ENCODE results near the gene ITGB1BP1. TPM values are rescaled to one million over a fixed set of nuclear protein-coding genes. Genes with fewer than 3 reads are reported as not detected.
"Not testable (repeated sequence)": the region's sequence is repeated elsewhere in the genome, so short reads cannot be mapped to it uniquely, and the experiment has no call there.

Gene ITGB1BP1
- total RNA-seq, 4 donors from 2014 or later: 22.8 to 46.2 (median 29.2) TPM

- Histone ChIP-seq H3K4me3 (no peak overlapping the region), H3K4me1 (no peaks in the 10 kb centered on the region), H3K27ac (no peak overlapping the region), H3K27me3 (no peaks in the 10 kb centered on the region), H3K36me3 (peaks cover 0 to 34% (median 0%) of the 10 kb centered on the region in 3 donors), H3K9me3 (no peaks in the 10 kb centered on the region)
- no peak for DNase-seq
- no peak for TF ChIP-seq CTCF (IDR thresholded peaks at IDR 0.05)
- TF ChIP-seq POLR2A (IDR thresholded peaks at IDR 0.05): no peak
Observed at GRCh38 chr2:9400268-9401058, 22.9 kb downstream of the ITGB1BP1 start.

- peak overlapping the region in 2 of 4 donors; percentile 19 to 26 for H3K27ac ChIP-seq
- H3K27me3 ChIP-seq: no peaks in the 10 kb centered on the region
- H3K4me1 ChIP-seq: no peaks in the 10 kb centered on the region
- peaks cover 0 to 46% (median 0%) of the 10 kb centered on the region in 3 donors for H3K36me3 ChIP-seq
- no peak for TF ChIP-seq CTCF (IDR thresholded peaks at IDR 0.05)
- no peak for TF ChIP-seq POLR2A (IDR thresholded peaks at IDR 0.05)
- H3K4me3 ChIP-seq: no peak overlapping the region
- H3K9me3 ChIP-seq: no peaks in the 10 kb centered on the region
- no peak for DNase-seq
Observed at GRCh38 chr2:9398881-9399780, 24.2 kb downstream of the ITGB1BP1 start.

- H3K27ac ChIP-seq, H3K4me3 ChIP-seq: not testable (repeated sequence)
Observed at GRCh38 chr2:9398251-9398650, 25.1 kb downstream of the ITGB1BP1 start.

GRCh38 chr2:9397201-9397600 is 26.1 kb downstream of the ITGB1BP1 start:
- H3K27ac ChIP-seq: no peak overlapping the region
- no peak for DNase-seq
- no peaks in the 10 kb centered on the region for H3K4me1 ChIP-seq
- H3K9me3 ChIP-seq: no peaks in the 10 kb centered on the region
- H3K27me3 ChIP-seq: no peaks in the 10 kb centered on the region
- H3K4me3 ChIP-seq: no peak overlapping the region
- no peak for TF ChIP-seq POLR2A (IDR thresholded peaks at IDR 0.05)
- no peak for TF ChIP-seq CTCF (IDR thresholded peaks at IDR 0.05)
- peaks cover 0 to 49% (median 0%) of the 10 kb centered on the region in 3 donors for H3K36me3 ChIP-seq

More at GRCh38 chr2:9398251-9398650, 25.1 kb downstream of the ITGB1BP1 start:
- H3K9me3 ChIP-seq, H3K4me1 ChIP-seq, H3K27me3 ChIP-seq, DNase-seq: not testable (repeated sequence)
- H3K36me3 ChIP-seq: peaks cover 0 to 52% (median 0%) of the 10 kb centered on the region in 3 donors

GRCh38 chr2:9394816-9395215 is 28.5 kb downstream of the ITGB1BP1 start:
- Histone ChIP-seq H3K9me3 (no peaks in the 10 kb centered on the region), H3K27me3 (no peaks in the 10 kb centered on the region), H3K27ac (no peak overlapping the region), H3K36me3 (peaks cover 0 to 40% (median 0%) of the 10 kb centered on the region in 3 donors), H3K4me1 (no peaks in the 10 kb centered on the region), H3K4me3 (no peak overlapping the region)
- TF ChIP-seq POLR2A (IDR thresholded peaks at IDR 0.05) (no peak), CTCF (IDR thresholded peaks at IDR 0.05) (no peak)
- no peak for DNase-seq

All from Peyer's patch (tissue), 4 donors.